HL-60 (cell line): ENCODE data around the gene ARHGAP35.
"Not testable (repeated sequence)": the region's sequence is repeated elsewhere in the genome, so short reads cannot be mapped to it uniquely, and the experiment has no call there.

ENCODE experiments used
- DNase-seq, 2 experiments: peaks; one replicate each; pipeline ENCODE4 v3.0.0-alpha.2; 2010 to 2020; ENCODE audit warnings: low read depth in 1 of 2, low spot score in 1 of 2
- H3K27ac ChIP-seq: fragments of 250-450 bp; sonication (Bioruptor Pico); replicated peaks from 2 replicates; pipeline ENCODE4 v1.5.1; 2020; ENCODE audit warnings: mild to moderate bottlenecking, moderate library complexity
- H3K27me3 ChIP-seq: fragments of 250-450 bp; sonication (Bioruptor Pico); 2 replicates; pipeline ENCODE4 v1.5.1; 2021; ENCODE audit warnings: mild to moderate bottlenecking, moderate library complexity; ENCODE audit not compliant: insufficient read depth, poor library complexity, severe bottlenecking
- H3K4me3 ChIP-seq: replicated peaks from 2 replicates; pipeline ENCODE4 v1.5.1; 2011; ENCODE audit warnings: mild to moderate bottlenecking, control low read depth, low read length; ENCODE audit not compliant: insufficient read depth
- GABPA ChIP-seq: IDR thresholded peaks from 2 replicates; pipeline ENCODE4 v1.6.1; 2012; ENCODE audit warnings: low read depth
- POLR2AphosphoS5 ChIP-seq: IDR thresholded peaks from 2 replicates; pipeline ENCODE4 v1.6.1; 2012; ENCODE audit warnings: low read depth
- SPI1 ChIP-seq: IDR thresholded peaks from 2 replicates; pipeline ENCODE4 v1.6.1; 2012; ENCODE audit warnings: low read depth, mild to moderate bottlenecking, borderline replicate concordance
- TF ChIP-seq, protein P1 (sequence below): IDR thresholded peaks from one replicate; pipeline ENCODE4 v1.5.1; 2011; ENCODE audit warnings: low read length, control low read depth, inconsistent platforms; ENCODE audit not compliant: insufficient read depth
- TF ChIP-seq, protein P2 (sequence below): IDR thresholded peaks from 2 replicates; pipeline ENCODE4 v1.6.1; 2012; ENCODE audit warnings: low read depth; ENCODE audit not compliant: insufficient replicate concordance

The ARHGAP35 gene

DNA sequence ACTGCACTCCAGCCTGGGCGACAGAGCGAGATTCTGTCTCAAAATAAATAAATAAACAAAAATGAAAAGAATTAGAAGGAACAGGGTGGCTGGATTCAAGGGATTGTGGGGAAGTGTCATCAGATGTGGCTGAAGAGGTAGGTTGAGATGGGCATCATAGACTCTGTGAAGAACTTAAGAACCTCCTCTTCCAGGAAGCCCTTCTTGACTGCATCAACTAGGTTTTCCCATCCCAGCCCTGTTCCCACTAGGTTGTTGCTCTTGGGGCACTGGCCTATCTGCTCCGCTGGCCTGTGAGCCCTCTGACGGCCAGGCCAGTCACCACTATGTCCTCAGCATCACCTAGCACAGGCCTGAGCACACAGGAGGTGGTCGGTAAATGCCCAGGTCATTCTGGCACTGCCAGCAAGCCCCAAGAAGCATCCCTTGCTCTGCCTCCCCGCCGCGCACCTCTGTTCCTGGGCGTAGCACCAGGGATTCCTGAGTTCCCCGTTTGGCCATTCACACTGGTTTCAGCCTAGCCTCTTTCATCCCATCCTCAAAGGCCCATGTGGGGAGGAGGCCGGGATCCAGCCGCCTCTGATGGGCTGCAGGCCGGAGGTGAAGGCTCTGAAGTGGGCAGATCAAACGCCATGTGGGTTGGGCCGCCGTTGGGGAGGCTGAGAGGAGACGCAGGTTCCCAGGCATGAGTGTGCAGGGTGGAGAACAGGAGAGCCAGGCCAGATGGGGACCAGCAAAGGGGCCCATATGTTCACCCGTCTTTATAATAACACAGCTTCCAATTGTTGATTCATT, 44.8 kb upstream of the ARHGAP35 start:
- no peak for TF ChIP-seq SPI1
- TF ChIP-seq, protein P1, sequence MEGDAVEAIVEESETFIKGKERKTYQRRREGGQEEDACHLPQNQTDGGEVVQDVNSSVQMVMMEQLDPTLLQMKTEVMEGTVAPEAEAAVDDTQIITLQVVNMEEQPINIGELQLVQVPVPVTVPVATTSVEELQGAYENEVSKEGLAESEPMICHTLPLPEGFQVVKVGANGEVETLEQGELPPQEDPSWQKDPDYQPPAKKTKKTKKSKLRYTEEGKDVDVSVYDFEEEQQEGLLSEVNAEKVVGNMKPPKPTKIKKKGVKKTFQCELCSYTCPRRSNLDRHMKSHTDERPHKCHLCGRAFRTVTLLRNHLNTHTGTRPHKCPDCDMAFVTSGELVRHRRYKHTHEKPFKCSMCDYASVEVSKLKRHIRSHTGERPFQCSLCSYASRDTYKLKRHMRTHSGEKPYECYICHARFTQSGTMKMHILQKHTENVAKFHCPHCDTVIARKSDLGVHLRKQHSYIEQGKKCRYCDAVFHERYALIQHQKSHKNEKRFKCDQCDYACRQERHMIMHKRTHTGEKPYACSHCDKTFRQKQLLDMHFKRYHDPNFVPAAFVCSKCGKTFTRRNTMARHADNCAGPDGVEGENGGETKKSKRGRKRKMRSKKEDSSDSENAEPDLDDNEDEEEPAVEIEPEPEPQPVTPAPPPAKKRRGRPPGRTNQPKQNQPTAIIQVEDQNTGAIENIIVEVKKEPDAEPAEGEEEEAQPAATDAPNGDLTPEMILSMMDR = no peak
- TF ChIP-seq, protein P2, sequence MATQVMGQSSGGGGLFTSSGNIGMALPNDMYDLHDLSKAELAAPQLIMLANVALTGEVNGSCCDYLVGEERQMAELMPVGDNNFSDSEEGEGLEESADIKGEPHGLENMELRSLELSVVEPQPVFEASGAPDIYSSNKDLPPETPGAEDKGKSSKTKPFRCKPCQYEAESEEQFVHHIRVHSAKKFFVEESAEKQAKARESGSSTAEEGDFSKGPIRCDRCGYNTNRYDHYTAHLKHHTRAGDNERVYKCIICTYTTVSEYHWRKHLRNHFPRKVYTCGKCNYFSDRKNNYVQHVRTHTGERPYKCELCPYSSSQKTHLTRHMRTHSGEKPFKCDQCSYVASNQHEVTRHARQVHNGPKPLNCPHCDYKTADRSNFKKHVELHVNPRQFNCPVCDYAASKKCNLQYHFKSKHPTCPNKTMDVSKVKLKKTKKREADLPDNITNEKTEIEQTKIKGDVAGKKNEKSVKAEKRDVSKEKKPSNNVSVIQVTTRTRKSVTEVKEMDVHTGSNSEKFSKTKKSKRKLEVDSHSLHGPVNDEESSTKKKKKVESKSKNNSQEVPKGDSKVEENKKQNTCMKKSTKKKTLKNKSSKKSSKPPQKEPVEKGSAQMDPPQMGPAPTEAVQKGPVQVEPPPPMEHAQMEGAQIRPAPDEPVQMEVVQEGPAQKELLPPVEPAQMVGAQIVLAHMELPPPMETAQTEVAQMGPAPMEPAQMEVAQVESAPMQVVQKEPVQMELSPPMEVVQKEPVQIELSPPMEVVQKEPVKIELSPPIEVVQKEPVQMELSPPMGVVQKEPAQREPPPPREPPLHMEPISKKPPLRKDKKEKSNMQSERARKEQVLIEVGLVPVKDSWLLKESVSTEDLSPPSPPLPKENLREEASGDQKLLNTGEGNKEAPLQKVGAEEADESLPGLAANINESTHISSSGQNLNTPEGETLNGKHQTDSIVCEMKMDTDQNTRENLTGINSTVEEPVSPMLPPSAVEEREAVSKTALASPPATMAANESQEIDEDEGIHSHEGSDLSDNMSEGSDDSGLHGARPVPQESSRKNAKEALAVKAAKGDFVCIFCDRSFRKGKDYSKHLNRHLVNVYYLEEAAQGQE = no peak
- no peak for TF ChIP-seq POLR2AphosphoS5
- no peak for TF ChIP-seq GABPA
- DNase-seq = no peak
- no peak overlapping the region for H3K4me3 ChIP-seq
- H3K27ac ChIP-seq = no peak overlapping the region
- no peaks in the 10 kb centered on the region for H3K27me3 ChIP-seq

DNA sequence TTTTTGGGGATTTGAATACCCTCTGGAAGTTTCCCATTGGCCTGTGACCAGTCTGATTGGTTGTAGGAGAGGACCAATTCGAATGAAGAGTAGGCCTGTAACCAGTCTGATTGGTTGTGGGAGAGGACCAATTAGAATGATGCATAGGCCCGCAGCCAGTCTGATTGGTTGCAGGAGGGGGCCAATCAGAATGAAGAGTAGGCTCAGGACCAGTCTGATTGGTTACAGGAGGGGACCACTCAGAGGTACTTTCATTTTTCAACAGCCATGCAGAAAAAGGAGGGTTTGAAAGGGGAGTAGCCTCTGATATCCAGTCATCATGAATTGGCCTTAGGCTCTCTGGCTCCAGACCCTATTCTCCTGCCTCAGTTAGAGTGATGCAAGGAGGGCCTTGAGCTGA, 42.0 kb upstream of the ARHGAP35 start:
- DNase-seq = no peak
- Histone ChIP-seq H3K27ac (no peak overlapping the region), H3K27me3 (no peaks in the 10 kb centered on the region), H3K4me3 (no peak overlapping the region)
- TF ChIP-seq, protein P1 = no peak
- TF ChIP-seq, protein P2 = no peak
- TF ChIP-seq SPI1 (no peak), POLR2AphosphoS5 (no peak), GABPA (no peak)

DNA sequence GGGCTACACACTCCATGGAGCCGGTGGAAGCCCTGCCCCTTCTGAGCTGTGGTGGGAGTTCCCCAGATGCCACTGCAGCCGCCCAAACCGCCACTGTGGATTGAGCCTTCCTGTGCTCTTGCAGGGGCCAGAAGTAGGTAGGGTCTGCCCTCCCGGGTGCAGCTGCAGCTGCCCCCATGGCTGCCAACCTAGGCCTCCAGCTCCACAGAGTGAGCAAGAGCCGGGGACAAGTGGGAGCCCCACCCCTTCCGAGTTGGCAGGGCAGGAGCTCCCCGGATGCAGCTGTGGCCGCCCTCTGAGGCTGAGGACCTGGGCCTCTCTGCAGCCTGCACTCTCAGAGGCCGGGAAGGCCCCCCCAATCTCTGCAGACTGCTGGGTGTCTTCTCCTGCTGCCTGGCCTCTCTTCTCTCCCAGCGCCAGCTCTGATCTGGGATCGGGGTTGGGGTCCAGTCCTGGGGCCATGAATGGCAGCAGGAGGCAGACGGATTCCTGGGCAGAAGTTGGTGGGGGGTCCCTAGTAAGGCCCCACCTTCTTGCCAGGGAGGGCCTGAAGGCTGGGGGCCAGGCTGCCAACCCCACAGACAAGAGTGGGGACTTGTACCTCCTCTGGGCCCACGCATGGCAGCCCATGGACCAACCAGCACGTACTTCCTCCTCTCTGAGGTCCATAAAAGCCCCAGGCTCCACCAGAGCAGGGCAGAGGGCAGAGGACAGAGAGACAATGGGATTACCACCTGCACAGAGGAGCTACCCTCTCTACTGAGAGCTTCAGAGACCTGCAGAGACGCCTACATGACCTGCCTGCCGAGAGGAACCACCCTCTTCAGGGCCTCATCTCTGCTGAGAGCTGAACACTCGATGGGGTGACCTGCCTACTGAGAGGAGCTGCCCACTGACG, 39.0 kb upstream of the ARHGAP35 start:
- no peaks in the 10 kb centered on the region for H3K27me3 ChIP-seq
- peak overlapping the region; percentile 66 for H3K27ac ChIP-seq
- TF ChIP-seq POLR2AphosphoS5 (peak; percentile 89), SPI1 (no peak), GABPA (peak; percentile 43; the same call in 1 of the 2 replicates)
- TF ChIP-seq, protein P2 = no peak
- TF ChIP-seq, protein P1 = no peak
- no peak overlapping the region for H3K4me3 ChIP-seq
- DNase-seq = peak in 1 of 2 experiments; percentile 89

DNA sequence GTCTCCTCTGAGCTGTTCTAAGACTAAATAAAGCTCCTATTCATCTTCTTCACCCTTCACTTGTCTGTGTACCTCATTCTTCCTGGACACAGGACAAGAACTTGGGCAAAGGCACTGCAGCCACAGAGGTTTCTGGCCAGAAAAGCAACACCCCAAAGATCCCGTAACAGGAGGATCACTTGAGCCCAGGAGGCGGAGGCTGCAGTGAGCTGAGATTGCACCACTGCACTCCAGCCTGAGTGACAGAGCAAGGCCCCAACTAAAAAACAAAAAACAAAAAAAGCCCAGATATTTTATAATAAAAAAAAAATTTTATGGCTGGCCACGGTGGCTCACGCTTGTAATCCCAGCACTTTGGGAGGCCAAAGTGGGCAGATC, 38.4 kb upstream of the ARHGAP35 start:
- not testable (repeated sequence) for H3K27me3 ChIP-seq, DNase-seq, H3K4me3 ChIP-seq
- peak overlapping the region; percentile 66 for H3K27ac ChIP-seq
